ENCODE data around the gene HOXA11. TPM values are rescaled to one million over a fixed set of nuclear protein-coding genes. Genes with fewer than 3 reads are reported as not detected.

Gene HOXA11
- total RNA-seq, 2 experiments from 2014 or later = not detected

- H3K36me3 Mint-ChIP-seq (ENCODE audit: low read depth) = peaks cover 9% of the 10 kb centered on the region
- H3K27ac Mint-ChIP-seq = no peak overlapping the region
- no peaks in the 10 kb centered on the region for H3K9me3 Mint-ChIP-seq (ENCODE audit: insufficient read depth)
- ChIA-PET CTCF (interaction anchor here (1.5 kb wide), 1 partner anchor 10 kb away, joined by 6 read pairs; no protein-coding TSS in a partner anchor), POLR2A (no interaction called here)
- H3K4me1 Mint-ChIP-seq (ENCODE audit: low read depth) = peaks cover 16% of the 10 kb centered on the region
- ATAC-seq (no peak), DNase-seq (no peak)
- peaks cover 67% of the 10 kb centered on the region for H3K27me3 Mint-ChIP-seq (ENCODE audit: low read depth)
- no peak overlapping the region for H3K4me3 Mint-ChIP-seq
These were observed 15.2 kb downstream of the HOXA11 start for GRCh38 chr7:27169658-27170425.

GRCh38 chr7:27168265-27168947 is 16.6 kb downstream of the HOXA11 start:
- H3K27ac Mint-ChIP-seq = peak overlapping the region; percentile 32

GRCh38 chr7:27167916-27168264 is 17.1 kb downstream of the HOXA11 start:
- DNase-seq = no peak
- Mint-ChIP-seq H3K27ac (no peak overlapping the region), H3K27me3 (ENCODE audit: low read depth) (peaks cover 81% of the 10 kb centered on the region), H3K9me3 (ENCODE audit: insufficient read depth) (no peaks in the 10 kb centered on the region), H3K4me1 (ENCODE audit: low read depth) (peaks cover 16% of the 10 kb centered on the region), H3K36me3 (ENCODE audit: low read depth) (peaks cover 11% of the 10 kb centered on the region), H3K4me3 (no peak overlapping the region)
- ATAC-seq = no peak
- ChIA-PET POLR2A (no interaction called here), CTCF (interaction anchor here (1.5 to 1.7 kb wide), 2 partner anchors 12 to 17 kb away, joined by 3 to 6 read pairs; no protein-coding TSS in a partner anchor)

More at GRCh38 chr7:27168265-27168947, 16.6 kb downstream of the HOXA11 start:
- H3K9me3 Mint-ChIP-seq (ENCODE audit: insufficient read depth) = no peaks in the 10 kb centered on the region
- ChIA-PET POLR2A (no interaction called here), CTCF (interaction anchor here (0.7 to 1.7 kb wide), 3 partner anchors 11 to 27 kb away, joined by 3 to 6 read pairs (median 3); no protein-coding TSS in a partner anchor)
- DNase-seq = no peak
- peaks cover 11% of the 10 kb centered on the region for H3K36me3 Mint-ChIP-seq (ENCODE audit: low read depth)
- H3K27me3 Mint-ChIP-seq (ENCODE audit: low read depth) = peaks cover 77% of the 10 kb centered on the region
- no peak for ATAC-seq
- H3K4me3 Mint-ChIP-seq = no peak overlapping the region
- H3K4me1 Mint-ChIP-seq (ENCODE audit: low read depth) = peaks cover 16% of the 10 kb centered on the region

GRCh38 chr7:27166531-27167505 is 18.2 kb downstream of the HOXA11 start:
- Mint-ChIP-seq H3K9me3 (ENCODE audit: insufficient read depth) (no peaks in the 10 kb centered on the region), H3K27me3 (ENCODE audit: low read depth) (peaks cover 81% of the 10 kb centered on the region), H3K4me1 (ENCODE audit: low read depth) (peaks cover 10% of the 10 kb centered on the region), H3K4me3 (peak overlapping the region; percentile 51), H3K36me3 (ENCODE audit: low read depth) (peaks cover 9% of the 10 kb centered on the region), H3K27ac (peak overlapping the region; percentile 69)
- ChIA-PET POLR2A (no interaction called here), CTCF (interaction anchor here (0.9 to 1.7 kb wide), 4 partner anchors 13 to 29 kb away, joined by 3 to 6 read pairs (median 3); no protein-coding TSS in a partner anchor)
- ATAC-seq (no peak), DNase-seq (no peak)

GRCh38 chr7:27165996-27166530 is 19.0 kb downstream of the HOXA11 start:
- ATAC-seq (no peak), DNase-seq (no peak)
- Mint-ChIP-seq H3K36me3 (ENCODE audit: low read depth) (peaks cover 8% of the 10 kb centered on the region), H3K4me1 (ENCODE audit: low read depth) (peaks cover 9% of the 10 kb centered on the region), H3K4me3 (peak overlapping the region; percentile 51), H3K27ac (no peak overlapping the region), H3K9me3 (ENCODE audit: insufficient read depth) (no peaks in the 10 kb centered on the region), H3K27me3 (ENCODE audit: low read depth) (peaks cover 75% of the 10 kb centered on the region)
- CTCF ChIA-PET = interaction anchor here (0.9 to 1.1 kb wide), 3 partner anchors 14 to 30 kb away, joined by 3 read pairs; no protein-coding TSS in a partner anchor
- POLR2A ChIA-PET = no interaction called here

- peak within 1 kb of the TSS; percentile 84 for H3K27ac Mint-ChIP-seq
- ATAC-seq = no peak
- peaks cover 72% of the 10 kb centered on the region for H3K27me3 Mint-ChIP-seq (ENCODE audit: low read depth)
These were observed 19.7 kb downstream of the HOXA11 start, which contains the start of gene HOXA9 for GRCh38 chr7:27165089-27165995. Gene HOXA9 (minus strand): TSS chr7:27165537. CDS start chr7:27165457, 80 bp downstream.

GRCh38 chr7:27164367-27165088 is 20.5 kb downstream of the HOXA11 start:
- Mint-ChIP-seq H3K4me3 (peak overlapping the region; percentile 15), H3K4me1 (ENCODE audit: low read depth) (peaks cover 13% of the 10 kb centered on the region), H3K36me3 (ENCODE audit: low read depth) (peaks cover 8% of the 10 kb centered on the region), H3K27ac (peak overlapping the region; percentile 49), H3K9me3 (ENCODE audit: insufficient read depth) (no peaks in the 10 kb centered on the region), H3K27me3 (ENCODE audit: low read depth) (peaks cover 74% of the 10 kb centered on the region)
- ATAC-seq (no peak), DNase-seq (no peak)
- POLR2A ChIA-PET = no interaction called here
- CTCF ChIA-PET = interaction anchor here (4.7 kb wide), 1 partner anchor 483 kb away, joined by 85 read pairs; no protein-coding TSS in a partner anchor

More at GRCh38 chr7:27165089-27165995, 19.7 kb downstream of the HOXA11 start, which contains the start of gene HOXA9:
- H3K4me3 Mint-ChIP-seq = peak within 1 kb of the TSS; percentile 51
- ChIA-PET POLR2A (no interaction called here), CTCF (interaction anchor here (0.9 to 1.1 kb wide), 2 partner anchors 15 to 31 kb away, joined by 3 read pairs; no protein-coding TSS in a partner anchor)
- DNase-seq = no peak
- H3K4me1 Mint-ChIP-seq (ENCODE audit: low read depth) = peaks cover 11% of the 10 kb centered on the region
- no peaks in the 10 kb centered on the region for H3K9me3 Mint-ChIP-seq (ENCODE audit: insufficient read depth)
- H3K36me3 Mint-ChIP-seq (ENCODE audit: low read depth) = peaks cover 8% of the 10 kb centered on the region

GRCh38 chr7:27164045-27164366 is 21.0 kb downstream of the HOXA11 start:
- no peak for DNase-seq
- Mint-ChIP-seq H3K27ac (peak overlapping the region; percentile 39), H3K9me3 (ENCODE audit: insufficient read depth) (no peaks in the 10 kb centered on the region), H3K27me3 (ENCODE audit: low read depth) (peaks cover 74% of the 10 kb centered on the region), H3K4me3 (no peak overlapping the region), H3K36me3 (ENCODE audit: low read depth) (peaks cover 8% of the 10 kb centered on the region), H3K4me1 (ENCODE audit: low read depth) (peaks cover 13% of the 10 kb centered on the region)
- POLR2A ChIA-PET = no interaction called here
- ATAC-seq = no peak
- CTCF ChIA-PET = interaction anchor here (1.8 to 4.7 kb wide), 3 partner anchors 32 to 483 kb away, joined by 4 to 85 read pairs (median 9); no protein-coding TSS in a partner anchor

- H3K36me3 Mint-ChIP-seq (ENCODE audit: low read depth) = peaks cover 11% of the 10 kb centered on the region
- no peak for DNase-seq
- ChIA-PET POLR2A (no interaction called here), CTCF (interaction anchor here (0.7 to 4.7 kb wide), 9 partner anchors 10 to 793 kb away, joined by 3 to 85 read pairs (median 5); partner anchors contain the start of gene HOXA13)
- peaks cover 74% of the 10 kb centered on the region for H3K27me3 Mint-ChIP-seq (ENCODE audit: low read depth)
- peak overlapping the region; percentile 29 for H3K27ac Mint-ChIP-seq
- H3K4me3 Mint-ChIP-seq = no peak overlapping the region
- H3K4me1 Mint-ChIP-seq (ENCODE audit: low read depth) = peaks cover 8% of the 10 kb centered on the region
- ATAC-seq = no peak
- no peaks in the 10 kb centered on the region for H3K9me3 Mint-ChIP-seq (ENCODE audit: insufficient read depth)
These were observed 21.6 kb downstream of the HOXA11 start for GRCh38 chr7:27163288-27164044.
